ENCODE data around the gene CIDEA. TPM values are rescaled to one million over a fixed set of nuclear protein-coding genes. Genes with fewer than 3 reads are reported as not detected.
A peak's percentile ranks its signal among the peaks of the same experiment; 100 is the strongest.

CIDEA gene
- total RNA-seq, 1 donor from 2014 or later = 0.40 TPM

GRCh38 chr18:12258719-12259705 lies 4.9 kb downstream of the CIDEA start:
- peak; percentile 59 for DNase-seq (ENCODE audit: low spot score)
- intact Hi-C loops (cut with DNase I) = no loop called here

GRCh38 chr18:12262748-12263147 lies 8.6 kb downstream of the CIDEA start:
- no peak for DNase-seq (ENCODE audit: low spot score)
- intact Hi-C loops (cut with DNase I) = no loop called here

- intact Hi-C loops (cut with DNase I) = no loop called here
- DNase-seq (ENCODE audit: low spot score) = no peak
Measured at GRCh38 chr18:12264864-12265263, 10.7 kb downstream of the CIDEA start.

- no peak for DNase-seq (ENCODE audit: low spot score)
- intact Hi-C loops (cut with DNase I) = loop anchor here (5.0 kb wide), 1 partner anchor 36 kb away; the partner anchor contains the start of gene TUBB6
Measured at GRCh38 chr18:12271376-12272235, 17.4 kb downstream of the CIDEA start.

GRCh38 chr18:12274793-12275192 lies 20.6 kb downstream of the CIDEA start:
- no peak for DNase-seq (ENCODE audit: low spot score)
- intact Hi-C loops (cut with DNase I) = loop anchor here (5.0 kb wide), 1 partner anchor 33 kb away; the partner anchor contains the start of gene TUBB6

- intact Hi-C loops (cut with DNase I) = no loop called here
- DNase-seq (ENCODE audit: low spot score) = no peak
Measured at GRCh38 chr18:12276736-12277554, 22.8 kb downstream of the CIDEA start.

- intact Hi-C loops (cut with DNase I) = loop anchor here (2.0 kb wide), 1 partner anchor 99 kb away; the partner anchor contains the start of gene AFG3L2
- no peak for DNase-seq (ENCODE audit: low spot score)
Measured at GRCh38 chr18:12278215-12278671, 24.1 kb downstream of the CIDEA start.

GRCh38 chr18:12278741-12279682 lies 24.9 kb downstream of the CIDEA start:
- intact Hi-C loops (cut with DNase I) = loop anchor here (2.0 kb wide), 1 partner anchor 98 kb away; the partner anchor contains the start of gene AFG3L2

GRCh38 chr18:12279781-12280531 lies 25.8 kb downstream of the CIDEA start:
- intact Hi-C loops (cut with DNase I) = loop anchor here (2.0 to 5.0 kb wide), 2 partner anchors 37 to 97 kb away; partner anchors contain the start of gene AFG3L2
- no peak for DNase-seq (ENCODE audit: low spot score)

More at GRCh38 chr18:12278741-12279682, 24.9 kb downstream of the CIDEA start:
- peak; percentile 94 for DNase-seq (ENCODE audit: low spot score)

GRCh38 chr18:12281861-12282260 lies 27.7 kb downstream of the CIDEA start:
- no peak for DNase-seq (ENCODE audit: low spot score)
- intact Hi-C loops (cut with DNase I) = loop anchor here (5.0 kb wide), 1 partner anchor 35 kb away; no protein-coding TSS in a partner anchor

GRCh38 chr18:12282442-12283039 lies 28.4 kb downstream of the CIDEA start:
- DNase-seq (ENCODE audit: low spot score) = no peak
- intact Hi-C loops (cut with DNase I) = loop anchor here (5.0 kb wide), 1 partner anchor 35 kb away; no protein-coding TSS in a partner anchor

GRCh38 chr18:12283256-12283655 lies 29.1 kb downstream of the CIDEA start:
- intact Hi-C loops (cut with DNase I) = loop anchor here (5.0 kb wide), 1 partner anchor 34 kb away; no protein-coding TSS in a partner anchor
- DNase-seq (ENCODE audit: low spot score) = no peak

- intact Hi-C loops (cut with DNase I) = loop anchor here (5.0 kb wide), 1 partner anchor 34 kb away; no protein-coding TSS in a partner anchor
- no peak for DNase-seq (ENCODE audit: low spot score)
Measured at GRCh38 chr18:12283666-12284065, 29.5 kb downstream of the CIDEA start.

- intact Hi-C loops (cut with DNase I) = loop anchor here (5.0 kb wide), 1 partner anchor 370 kb away; the partner anchor contains the start of gene SPIRE1
Measured at GRCh38 chr18:12287131-12287681, 33.0 kb downstream of the CIDEA start.

GRCh38 chr18:12287684-12288402 lies 33.7 kb downstream of the CIDEA start:
- intact Hi-C loops (cut with DNase I) = loop anchor here (5.0 kb wide), 1 partner anchor 369 kb away; the partner anchor contains the start of gene SPIRE1
- peak; percentile 86 for DNase-seq (ENCODE audit: low spot score)

More at GRCh38 chr18:12287131-12287681, 33.0 kb downstream of the CIDEA start:
- DNase-seq (ENCODE audit: low spot score) = no peak
